ENCODE data around the gene DOC2B. TPM values are rescaled to one million over a fixed set of nuclear protein-coding genes. Genes with fewer than 3 reads are reported as not detected.

DOC2B gene
- total RNA-seq, 4 donors from 2014 or later, result 5.3 to 45.6 (median 20.5) TPM

GRCh38 chr17:194828-195602 is 13.6 kb upstream of the DOC2B start:
- TF ChIP-seq CTCF (IDR thresholded peaks at IDR 0.05; ENCODE audit: low read depth), result no peak

GRCh38 chr17:193841-194806 is 12.7 kb upstream of the DOC2B start:
- TF ChIP-seq CTCF (IDR thresholded peaks at IDR 0.05; ENCODE audit: low read depth), result no peak

DNA sequence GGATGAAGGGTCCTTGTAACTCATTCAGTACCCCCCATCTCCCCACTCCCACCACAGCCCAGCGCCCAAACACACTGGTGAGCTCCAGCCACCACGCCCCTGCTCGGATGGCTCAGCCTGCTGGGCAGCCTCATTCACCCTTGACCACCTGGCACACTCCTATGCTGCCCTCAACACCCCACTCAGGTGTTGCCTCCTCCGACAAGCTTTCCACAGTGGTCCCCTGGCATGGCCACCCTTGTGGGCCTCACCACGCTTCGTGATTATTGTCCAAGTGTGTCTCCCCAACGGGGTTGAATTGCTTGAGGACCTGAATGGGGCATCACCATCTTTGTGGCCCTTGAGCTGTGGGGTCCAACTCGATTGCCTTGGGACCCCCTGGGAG is 12.0 kb upstream of the DOC2B start:
- no peak for TF ChIP-seq CTCF (IDR thresholded peaks at IDR 0.05; ENCODE audit: low read depth)

- TF ChIP-seq CTCF (IDR thresholded peaks at IDR 0.05; ENCODE audit: low read depth), result no peak
Observed at GRCh38 chr17:192666-193425, 11.4 kb upstream of the DOC2B start.

DNA sequence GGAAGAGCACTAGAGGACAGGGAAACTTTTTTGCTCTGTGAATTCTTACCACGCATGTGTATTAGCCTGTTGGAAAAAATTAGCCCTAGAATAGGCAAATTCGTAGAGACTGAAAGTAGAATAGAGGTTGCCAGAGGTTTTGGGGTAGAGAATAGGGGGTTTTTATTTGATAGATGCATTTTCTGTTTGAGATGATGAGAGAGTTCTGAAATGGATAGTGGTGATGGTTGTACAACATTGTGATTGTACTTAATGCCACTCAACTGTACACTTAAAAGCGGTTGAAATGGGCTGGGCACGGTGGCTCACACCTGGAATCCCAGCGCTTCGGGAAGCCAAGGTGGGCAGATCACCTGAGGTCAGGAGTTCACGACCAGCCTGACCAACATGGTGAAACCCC is 8.0 kb upstream of the DOC2B start:
- no peak for TF ChIP-seq CTCF (IDR thresholded peaks at IDR 0.05; ENCODE audit: low read depth)

- TF ChIP-seq CTCF (IDR thresholded peaks at IDR 0.05; ENCODE audit: low read depth), result no peak
Observed at GRCh38 chr17:187130-187529, 5.7 kb upstream of the DOC2B start.

Data from subcutaneous adipose tissue (tissue), 4 donors.